C4-2B (cell line): ENCODE data around the gene BCL7A.

Experiments
- CTCF ChIP-seq: fragments of 450-650 bp; conservative IDR thresholded peaks from 2 replicates; pipeline ENCODE4 v1.5.1; 2017; ENCODE audit warnings: mild to moderate bottlenecking
- ZFX ChIP-seq: fragments of 450-650 bp; IDR thresholded peaks from 2 replicates; pipeline ENCODE4 v1.6.1; 2017

GRCh38 chr12:122021193-122021821 lies 377 bp upstream of the BCL7A start:
- TF ChIP-seq CTCF (no peak), ZFX (no peak)
